ENCODE data around the gene ANTXR2.

- TF ChIP-seq REST (IDR thresholded peaks at IDR 0.05; ENCODE audit: low read depth) (no peak), EP300 (IDR thresholded peaks at IDR 0.05; ENCODE audit: borderline replicate concordance) (no peak), FOXM1 (IDR thresholded peaks at IDR 0.05; ENCODE audit: borderline replicate concordance, low read depth) (no peak), TCF12 (IDR thresholded peaks at IDR 0.05; ENCODE audit: low read depth) (no peak), EGR1 (IDR thresholded peaks at IDR 0.05) (no peak), YY1 (IDR thresholded peaks at IDR 0.05; ENCODE audit: low read depth) (no peak), TAF1 (IDR thresholded peaks at IDR 0.05; ENCODE audit: low read depth) (no peak)
Observed at GRCh38 chr4:80074069-80074468, 1.0 kb upstream of the ANTXR2 start.

Data from Ishikawa (cell line).